HG02852 (cell line): ENCODE results near the gene UQCC3.
"Not testable (repeated sequence)": the region's sequence is repeated elsewhere in the genome, so short reads cannot be mapped to it uniquely, and the experiment has no call there.

Experiments
- ATAC-seq: cut with Tn5 transposase; IDR thresholded peaks from one replicate; pipeline ENCODE4 v1.9.1; 2021; ENCODE audit warnings: mild to moderate bottlenecking, moderate library complexity; ENCODE audit not compliant: unreplicated experiment

Gene UQCC3, protein sequence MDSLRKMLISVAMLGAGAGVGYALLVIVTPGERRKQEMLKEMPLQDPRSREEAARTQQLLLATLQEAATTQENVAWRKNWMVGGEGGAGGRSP

DNA sequence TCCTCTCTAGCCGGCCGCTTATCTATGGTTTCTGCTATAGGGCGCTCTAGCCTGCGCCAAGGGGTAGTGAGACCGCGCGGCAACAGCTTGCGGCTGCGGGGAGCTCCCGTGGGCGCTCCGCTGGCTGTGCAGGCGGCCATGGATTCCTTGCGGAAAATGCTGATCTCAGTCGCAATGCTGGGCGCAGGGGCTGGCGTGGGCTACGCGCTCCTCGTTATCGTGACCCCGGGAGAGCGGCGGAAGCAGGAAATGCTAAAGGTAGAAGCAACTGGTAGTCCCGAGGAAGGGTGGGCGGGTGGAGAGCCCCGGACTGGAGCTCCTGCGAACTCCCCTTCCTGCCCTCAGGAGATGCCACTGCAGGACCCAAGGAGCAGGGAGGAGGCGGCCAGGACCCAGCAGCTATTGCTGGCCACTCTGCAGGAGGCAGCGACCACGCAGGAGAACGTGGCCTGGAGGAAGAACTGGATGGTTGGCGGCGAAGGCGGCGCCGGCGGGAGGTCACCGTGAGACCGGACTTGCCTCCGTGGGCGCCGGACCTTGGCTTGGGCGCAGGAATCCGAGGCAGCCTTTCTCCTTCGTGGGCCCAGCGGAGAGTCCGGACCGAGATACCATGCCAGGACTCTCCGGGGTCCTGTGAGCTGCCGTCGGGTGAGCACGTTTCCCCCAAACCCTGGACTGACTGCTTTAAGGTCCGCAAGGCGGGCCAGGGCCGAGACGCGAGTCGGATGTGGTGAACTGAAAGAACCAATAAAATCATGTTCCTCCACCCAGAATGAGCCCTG, at the start of gene UQCC3, which contains the start of gene LBHD1:
UQCC3 (plus strand) TSS at position 66 of the 782 bp plus-strand sequence; CDS start at position 139, 73 bp downstream.
LBHD1 (minus strand) TSS at position 660 of the 782 bp plus-strand sequence. CDS start 2,236 bp downstream, outside the sequence.
- peak; percentile 63 for ATAC-seq

DNA sequence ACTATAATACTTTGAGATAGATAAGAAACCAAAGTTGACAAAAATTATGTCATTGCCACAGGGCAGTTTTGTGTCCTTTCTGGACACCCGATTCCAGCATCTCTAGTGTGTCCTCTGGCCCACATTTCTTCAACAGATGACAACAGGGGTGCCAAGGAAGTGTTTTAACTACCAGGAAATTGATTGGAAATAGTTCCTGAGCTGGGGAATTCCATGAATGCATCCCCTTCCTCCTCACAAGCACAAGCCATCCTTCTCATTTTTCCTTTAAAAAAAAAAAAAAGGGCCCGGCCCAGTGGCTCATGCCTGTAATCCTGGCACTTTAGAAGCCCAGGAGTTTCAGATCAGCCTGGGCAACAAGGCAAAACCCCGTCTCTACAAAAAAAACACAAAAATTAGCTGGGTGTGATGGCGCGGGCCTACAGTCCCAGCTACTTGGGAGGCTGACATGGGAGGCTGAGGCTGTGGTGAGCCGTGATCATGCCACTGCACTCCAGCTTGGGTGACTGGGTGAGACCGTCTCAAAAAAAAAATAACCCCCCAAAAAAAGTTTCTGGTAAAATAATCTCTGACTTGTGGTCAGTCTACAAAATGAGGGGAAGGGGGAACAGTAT, 48.9 kb upstream of the UQCC3 start:
- no peak for ATAC-seq

DNA sequence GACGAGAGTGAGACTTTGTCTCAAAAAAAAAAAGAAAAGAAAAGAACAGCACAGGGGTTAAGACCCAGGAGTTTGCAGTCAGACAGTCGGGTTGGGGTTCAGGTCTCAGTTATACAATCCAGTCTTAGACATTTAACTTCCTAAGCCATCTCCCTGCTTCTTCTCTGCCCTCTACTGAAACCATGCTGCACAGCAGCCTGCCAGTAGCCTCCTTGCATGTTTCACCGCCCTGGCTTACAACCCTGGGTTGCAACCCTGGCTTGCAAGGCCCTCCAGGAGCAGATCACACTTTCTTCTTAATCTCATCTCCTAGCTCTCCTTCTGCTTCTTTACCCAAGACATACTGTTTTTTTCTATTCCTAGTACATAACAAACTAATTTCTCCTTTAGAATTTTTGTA, 43.8 kb upstream of the UQCC3 start:
- ATAC-seq = no peak

DNA sequence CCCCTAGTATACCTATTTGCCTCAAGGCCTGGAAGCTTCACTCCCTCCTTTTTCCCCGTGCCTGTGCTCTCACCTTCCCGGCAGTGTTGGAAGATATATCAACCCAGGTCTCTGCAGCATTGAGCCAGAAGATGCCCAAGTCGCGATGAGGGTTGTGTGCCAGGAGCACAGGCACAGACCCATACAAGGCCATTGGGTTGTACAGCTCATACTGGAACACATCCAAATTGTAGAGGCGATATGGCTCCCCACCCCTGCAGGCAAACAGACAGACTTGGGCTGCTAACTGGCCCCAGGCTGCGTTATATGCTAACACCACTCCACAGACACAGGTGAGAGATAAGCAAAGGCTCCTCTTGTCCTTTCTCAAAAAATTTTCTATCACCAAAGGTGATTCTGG, 39.0 kb upstream of the UQCC3 start:
- no peak for ATAC-seq

DNA sequence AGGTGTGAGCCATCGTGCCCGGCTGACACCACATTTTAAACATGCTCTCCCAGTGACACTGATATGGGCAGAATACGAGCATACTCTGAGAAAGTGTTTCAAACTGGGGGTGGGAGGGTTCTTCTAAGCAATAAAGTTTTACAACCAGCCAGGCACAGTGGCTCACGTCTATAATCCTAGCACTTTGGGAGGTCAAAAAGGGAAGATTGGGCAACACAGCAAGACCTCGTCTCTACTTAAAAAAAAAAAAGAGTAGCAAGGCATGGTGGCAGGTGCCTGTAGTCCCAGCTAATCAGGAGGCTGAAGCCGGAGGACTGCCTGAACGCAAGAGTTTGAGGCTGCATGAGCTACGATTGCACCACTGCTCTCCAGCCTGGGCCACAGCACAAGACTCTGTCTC, 27.3 kb upstream of the UQCC3 start:
- no peak for ATAC-seq

DNA sequence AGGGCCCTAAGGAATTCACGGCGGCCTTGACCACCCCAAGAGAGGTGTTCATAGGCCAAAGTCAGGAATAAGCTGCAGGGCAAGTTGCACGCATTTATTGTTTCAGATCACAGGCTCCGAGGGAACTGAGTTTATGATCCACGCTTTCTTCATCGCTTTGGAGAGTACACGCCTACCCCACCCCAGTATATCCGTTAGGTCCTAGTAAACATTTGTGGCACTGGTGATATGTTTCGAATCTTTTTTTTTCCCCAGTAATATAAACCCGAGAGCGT, 25.9 kb upstream of the UQCC3 start:
- no peak for ATAC-seq

DNA sequence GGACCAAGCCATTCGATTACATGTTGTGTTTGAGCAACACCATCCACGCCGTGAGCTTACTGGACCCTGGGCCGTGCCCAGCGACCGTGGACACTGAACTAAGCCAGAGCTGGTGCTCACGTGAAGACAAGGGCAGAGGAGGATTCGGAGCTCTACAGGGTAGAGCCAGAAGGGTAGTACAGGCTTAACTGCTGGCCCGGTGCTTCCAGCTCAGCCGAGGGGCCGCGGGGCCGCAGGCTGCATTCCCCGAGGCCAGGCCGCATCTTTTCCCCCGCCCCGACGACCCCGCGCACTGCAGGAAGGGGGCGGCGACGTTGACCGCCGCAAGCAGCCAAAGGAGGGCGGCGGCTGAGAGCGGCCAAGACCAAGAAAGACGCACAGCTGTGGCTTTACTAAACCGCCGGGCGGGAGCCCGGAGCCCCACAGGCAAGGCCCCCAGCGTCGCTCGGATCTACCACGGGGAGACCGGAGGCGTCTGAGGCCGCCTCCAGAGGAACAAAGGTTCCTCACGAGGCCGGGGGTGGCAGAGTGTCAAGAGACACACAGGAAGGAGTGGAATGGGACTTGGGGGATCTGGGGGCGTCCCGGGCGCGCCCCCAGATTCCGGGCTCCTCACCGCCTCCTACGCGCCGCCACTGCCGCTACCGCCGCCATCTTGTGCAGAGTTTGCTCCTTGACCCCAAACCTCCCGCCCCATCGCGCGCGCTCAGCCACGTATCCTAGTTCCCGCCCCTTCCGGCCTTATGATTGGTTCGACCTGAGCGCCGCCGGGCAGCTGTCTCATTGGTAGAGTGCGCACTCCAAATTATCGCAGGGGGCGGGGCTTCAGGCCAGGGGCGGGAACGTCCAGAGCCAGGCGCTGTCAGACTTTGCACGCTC, 25.3 kb upstream of the UQCC3 start, which contains the start of gene GANAB:
GANAB (minus strand) TSS at position 668 of the 879 bp plus-strand sequence; CDS start at position 654, 14 bp downstream.
- ATAC-seq = peak; percentile 93

DNA sequence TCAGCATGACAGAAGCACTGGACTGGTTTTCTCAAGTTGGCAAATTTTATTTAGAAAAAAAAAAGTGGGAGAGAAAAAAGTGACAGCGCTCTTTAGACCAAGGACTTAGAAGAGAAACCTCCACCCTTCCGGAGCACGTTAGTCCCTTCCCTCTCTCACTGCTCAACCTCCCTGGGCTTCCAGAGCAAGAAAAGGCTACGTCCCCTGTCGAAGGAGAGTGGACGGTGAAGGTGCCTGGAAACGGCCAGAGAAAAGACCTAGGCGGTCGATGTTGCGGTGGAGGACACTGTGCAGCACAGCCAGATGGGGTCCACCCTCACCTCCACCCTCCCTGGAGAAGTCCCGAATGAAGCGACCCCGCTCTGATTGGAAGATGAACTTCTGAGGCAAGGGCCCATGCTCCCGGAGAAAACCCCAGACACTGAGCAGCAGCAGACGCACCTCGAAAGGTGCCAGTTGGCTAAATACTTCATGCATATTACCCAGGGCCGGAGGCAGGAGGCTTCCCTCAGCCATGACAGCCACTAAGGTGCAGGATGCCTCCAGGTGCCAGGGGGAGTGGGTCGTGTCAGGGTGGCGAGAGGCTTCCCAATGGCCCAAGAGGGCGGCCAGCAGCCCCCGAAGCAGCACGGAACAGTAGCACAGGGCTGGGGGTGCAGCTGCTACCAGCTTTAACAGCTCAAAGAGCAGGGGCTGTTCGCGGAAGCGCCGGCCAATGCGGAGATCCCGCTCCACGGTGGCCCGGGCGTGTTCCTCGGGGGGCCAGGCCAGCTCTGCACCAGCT, 24.5 kb upstream of the UQCC3 start:
- no peak for ATAC-seq

DNA sequence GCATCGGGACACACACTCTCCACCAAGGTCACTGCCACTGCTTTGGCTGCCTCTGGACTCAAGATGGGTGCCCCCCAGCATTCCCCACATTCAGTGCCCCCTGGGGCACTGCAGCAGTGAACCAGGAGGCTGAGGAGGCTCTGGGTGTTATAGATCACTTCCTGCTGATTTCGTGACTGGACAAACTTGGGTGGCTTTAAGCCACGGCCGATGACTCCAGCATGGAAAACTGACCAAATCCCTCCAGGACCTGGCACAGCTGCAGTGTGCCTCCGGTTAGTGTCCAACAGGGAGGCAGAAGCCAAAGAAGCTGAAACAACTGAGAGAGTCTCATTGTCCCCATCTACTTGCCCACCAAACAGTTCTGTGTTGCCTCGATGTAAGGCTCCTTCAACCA, 23.9 kb upstream of the UQCC3 start:
- no peak for ATAC-seq

DNA sequence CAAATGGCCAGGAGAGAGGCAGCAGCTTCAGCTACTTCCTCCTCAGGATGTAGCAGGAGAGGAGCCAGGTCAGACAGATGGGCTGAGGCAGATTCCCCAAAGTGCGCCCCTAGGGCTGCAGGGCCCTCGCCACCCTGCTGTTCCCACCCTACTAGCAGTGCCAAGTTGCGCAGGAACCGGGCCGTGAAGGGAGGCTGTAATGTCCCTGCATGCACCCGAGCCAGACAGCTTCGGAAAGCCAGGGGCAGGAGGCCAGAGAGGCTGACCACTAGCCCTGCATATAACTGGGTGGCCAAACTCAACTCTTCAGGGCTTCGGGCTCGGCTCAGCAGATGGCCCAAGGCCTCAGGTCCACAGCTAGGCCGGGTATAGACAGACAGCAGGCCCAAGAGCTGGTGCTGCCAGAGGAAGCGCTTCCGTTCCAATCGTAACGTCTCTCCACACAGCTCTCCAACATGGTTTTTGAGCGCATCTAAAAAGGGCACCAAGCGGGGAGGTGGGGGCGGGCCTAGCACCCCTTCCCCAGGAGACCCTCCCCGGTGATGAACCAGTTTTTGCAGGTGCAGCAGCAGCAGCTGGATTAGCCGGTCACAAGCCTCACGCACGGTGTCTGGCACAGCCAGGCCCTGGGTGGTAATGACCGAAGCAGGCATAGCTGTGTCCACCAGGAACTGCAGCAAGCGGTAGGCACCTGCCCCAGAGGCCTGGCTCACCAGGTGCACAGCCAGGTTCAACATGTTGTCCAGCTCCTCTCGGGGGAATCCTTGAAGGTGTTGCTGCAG, 23.1 kb upstream of the UQCC3 start:
- no peak for ATAC-seq

DNA sequence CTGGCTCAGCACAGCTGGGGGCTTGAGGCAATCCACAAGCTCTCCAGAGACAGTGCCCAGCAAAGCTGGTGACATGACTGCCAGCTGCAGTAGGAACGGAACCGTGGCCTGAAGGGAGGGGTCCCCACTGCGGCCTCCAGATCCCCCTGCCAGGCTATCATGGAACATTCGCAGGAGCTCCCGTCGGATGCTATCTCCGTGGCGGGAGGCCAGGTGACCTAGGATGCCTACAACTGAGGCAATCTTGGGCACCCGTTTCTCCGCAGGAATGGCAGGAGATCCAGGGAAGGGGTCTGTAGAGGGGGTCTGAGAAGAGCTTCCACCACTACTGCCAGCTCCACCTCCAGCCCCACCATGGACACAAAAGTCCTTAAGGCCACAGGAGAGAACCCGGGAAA, 22.5 kb upstream of the UQCC3 start:
- no peak for ATAC-seq

DNA sequence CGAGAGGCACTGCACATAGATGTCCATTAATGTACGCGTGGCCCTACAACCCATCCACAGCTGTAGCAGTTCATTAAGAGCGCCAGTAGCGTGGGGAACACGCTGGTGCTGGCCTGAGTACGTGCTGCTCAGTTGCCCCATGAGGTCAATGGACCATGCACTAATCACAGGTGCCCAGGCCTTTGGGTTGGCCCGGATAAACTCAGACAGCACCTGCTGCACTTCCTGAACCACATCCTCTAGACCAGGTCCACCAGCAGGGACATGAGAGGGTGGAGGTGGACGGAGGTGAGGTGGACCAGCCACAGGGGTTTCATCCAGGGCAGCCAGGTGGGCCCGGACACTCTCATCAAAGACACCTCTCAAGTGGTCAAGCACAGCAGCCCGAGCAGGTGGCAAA, 22.0 kb upstream of the UQCC3 start:
- ATAC-seq = no peak

DNA sequence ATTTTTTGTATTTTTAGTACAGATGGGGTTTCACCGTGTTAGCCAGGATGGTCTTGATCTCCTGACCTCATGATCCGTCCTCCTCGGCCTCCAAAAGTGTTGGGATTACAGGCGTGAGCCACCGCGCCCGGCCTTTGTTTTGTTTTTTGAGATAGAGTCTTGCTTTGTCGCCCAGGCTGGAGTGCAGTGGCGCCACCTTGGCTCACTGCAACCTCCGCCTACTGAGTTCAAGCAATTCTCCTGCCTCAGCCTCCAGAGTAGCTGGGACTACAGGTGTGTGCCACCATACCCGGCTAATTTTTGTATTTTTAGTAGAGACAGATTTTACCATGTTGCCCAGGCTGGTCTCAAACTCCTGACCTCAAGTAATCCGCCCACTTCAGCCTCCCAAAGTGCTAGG, 21.2 kb upstream of the UQCC3 start:
- not testable (repeated sequence) for ATAC-seq

DNA sequence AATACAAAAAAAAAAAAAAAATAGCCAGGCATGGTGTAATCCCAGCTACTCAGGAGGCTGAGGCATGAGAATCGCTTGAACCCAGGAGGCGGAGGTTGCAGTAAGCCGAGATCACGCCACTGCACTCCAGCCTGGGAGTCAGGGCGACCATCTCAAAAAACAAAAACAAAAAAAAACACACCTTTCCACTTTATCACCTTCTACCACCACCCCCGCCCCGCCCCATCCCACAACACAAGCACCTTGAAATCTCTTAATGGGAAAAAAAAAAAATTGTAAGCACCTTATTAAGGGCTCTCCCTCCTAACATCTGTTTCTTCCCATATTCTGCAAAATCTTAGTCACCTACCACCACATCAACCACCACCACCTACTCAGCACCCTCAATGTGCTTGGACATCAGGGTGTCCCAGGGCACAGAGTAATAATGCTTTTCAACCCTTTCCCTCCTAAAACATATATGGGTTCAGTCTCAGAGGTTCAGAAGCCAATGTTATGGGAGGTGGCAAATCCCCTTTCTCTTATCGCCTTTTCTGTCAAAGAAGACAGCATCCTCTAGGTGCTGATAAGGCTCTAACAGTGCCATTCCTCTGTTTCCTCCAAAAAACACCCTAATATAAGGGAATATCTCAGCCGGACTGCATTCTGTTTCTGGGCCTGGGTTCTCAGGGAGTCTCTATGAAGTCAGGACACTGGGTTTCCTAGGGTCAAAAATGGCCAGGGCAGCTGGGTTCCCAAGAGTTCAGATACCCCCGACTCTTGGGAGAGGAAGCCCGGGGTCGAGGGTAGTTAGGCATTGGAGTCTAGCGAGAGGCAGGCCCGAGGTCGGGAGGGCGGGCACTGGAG, 19.1 kb upstream of the UQCC3 start:
- no peak for ATAC-seq

DNA sequence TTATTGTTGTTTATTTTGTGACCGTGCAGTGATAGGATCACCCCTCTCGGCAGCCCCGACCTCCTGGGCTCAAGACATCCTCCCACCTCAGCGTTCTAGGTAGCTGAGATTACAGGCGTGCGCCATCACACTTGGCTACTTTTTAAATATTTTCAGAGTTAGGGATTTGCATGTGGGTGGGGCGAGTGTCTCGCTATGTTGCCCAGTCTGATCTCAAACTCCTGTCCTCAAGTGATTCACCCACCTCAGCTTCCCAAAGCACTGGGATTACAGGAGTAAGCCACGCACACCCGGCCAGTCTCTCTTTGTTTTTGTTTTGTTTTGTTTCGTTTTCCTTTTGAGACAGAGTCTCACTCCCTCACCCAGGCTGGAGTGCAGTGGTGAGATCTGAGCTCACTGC, 17.2 kb upstream of the UQCC3 start:
- no peak for ATAC-seq

DNA sequence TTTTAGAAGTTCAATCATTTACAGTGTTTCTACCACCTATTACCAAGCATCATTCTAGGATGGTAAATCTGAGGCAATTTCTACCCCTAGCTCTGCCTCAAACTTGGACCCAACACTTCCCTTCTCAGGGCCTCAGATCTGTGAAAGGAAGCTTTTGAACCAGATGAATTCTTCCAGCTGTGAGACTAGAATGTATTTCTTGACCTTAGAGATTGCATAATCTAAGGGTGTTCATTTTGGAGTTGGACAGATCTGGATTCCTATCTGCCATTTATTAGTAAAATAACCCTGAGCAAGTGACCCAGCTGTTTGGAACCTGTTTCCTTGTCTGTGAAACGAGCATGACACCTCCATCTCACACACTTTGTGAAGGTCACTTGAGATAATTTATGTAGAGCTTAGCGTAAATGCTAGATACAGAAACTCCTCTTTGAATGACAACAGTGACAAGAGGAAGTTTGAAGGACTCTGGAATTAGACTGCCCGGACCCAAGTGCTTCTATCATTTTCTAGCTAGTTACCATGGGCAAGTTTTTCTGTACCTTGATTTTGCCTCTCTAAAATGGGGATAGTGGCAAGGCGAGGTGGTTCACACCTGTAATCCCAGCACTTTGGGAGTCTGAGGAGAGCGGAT, 14.6 kb upstream of the UQCC3 start:
- ATAC-seq = no peak

DNA sequence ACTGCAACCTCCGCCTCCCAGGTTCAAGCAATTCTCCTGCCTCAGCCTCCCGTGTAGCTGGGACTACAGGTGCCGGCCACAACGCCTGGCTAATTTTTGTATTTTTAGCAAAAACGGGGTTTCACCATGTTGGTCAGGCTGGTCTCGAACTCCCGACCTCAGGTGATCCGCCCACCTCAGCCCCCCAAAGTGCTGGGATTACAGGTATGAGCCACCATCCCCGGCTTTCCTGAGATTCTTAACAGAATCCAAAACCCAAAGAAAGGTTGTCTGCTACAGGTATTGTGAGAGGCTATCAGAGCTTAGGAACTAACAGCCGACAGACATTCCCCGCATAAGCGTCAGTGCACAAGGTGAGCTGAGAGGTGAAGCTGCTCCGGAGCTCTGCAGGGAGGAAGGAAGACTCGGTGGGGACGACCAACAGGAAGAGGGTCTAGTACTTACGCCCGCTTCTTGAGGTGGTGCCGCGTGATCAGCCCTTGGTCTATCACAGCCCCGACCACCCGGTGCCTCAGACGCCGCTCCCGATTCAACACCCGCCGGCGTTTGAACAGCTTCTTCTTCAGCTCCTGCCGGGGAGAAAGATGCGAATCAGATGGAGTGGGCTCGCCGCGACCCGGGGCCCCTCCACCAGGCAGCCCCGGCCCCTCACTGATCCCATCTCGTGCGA, 6.9 kb upstream of the UQCC3 start:
- ATAC-seq = peak; percentile 29

DNA sequence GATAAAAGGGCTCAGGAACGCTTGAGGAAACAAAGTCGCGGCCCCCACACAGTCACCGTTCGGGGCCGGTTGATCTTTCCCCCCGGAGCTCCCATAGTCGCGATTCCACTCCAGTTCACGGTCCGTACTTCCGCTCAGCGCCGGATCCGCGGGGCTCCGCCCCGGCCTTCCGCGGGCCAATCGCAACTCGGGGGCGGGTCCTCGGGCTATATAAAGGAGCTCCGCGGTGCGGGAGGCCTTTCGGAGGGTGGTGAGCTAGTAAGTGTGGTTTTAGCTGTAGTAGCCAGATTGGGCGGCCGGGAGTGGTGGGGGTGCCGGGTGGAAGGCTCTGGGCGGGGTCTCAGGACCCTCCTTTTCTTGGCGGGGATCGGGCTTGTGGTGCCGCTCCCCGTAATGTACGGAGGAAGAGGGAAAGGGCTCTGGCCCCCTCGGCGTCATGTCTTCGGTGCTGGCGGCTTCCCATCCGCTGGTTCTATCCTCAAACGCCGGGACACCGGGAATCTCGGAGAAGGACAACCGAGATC, 6.3 kb upstream of the UQCC3 start, which contains the start of the genes C11orf98 and CSKMT:
C11orf98 (minus strand) TSS at position 136 of the 524 bp plus-strand sequence; CDS start at position 95, 41 bp downstream.
CSKMT (plus strand) TSS at position 238 of the 524 bp plus-strand sequence. CDS start 568 bp downstream, outside the sequence.
- peak; percentile 85 for ATAC-seq
